ENCODE data around the gene CAPN11. TPM values are rescaled to one million over a fixed set of nuclear protein-coding genes. Genes with fewer than 3 reads are reported as not detected.

The CAPN11 gene
- total RNA-seq, 1 experiment from 2014 or later = not detected

GRCh38 chr6:44146685-44147084 is 11.9 kb upstream of the CAPN11 start:
- Histone ChIP-seq H3K79me2 (ENCODE audit: low read length) (no peaks in the 10 kb centered on the region), H3K36me3 (ENCODE audit: low read depth, low read length) (peaks cover 16% of the 10 kb centered on the region), H3K9ac (ENCODE audit: low read length) (no peak overlapping the region), H3K4me1 (ENCODE audit: insufficient read depth, low read length) (no peaks in the 10 kb centered on the region), H3K27ac (ENCODE audit: low read length) (no peak overlapping the region), H3K9me2 (replicated peaks; ENCODE audit: low read length) (no peaks in the 10 kb centered on the region), H3K9me3 (ENCODE audit: low read length) (no peaks in the 10 kb centered on the region), H3K4me3 (ENCODE audit: low read length) (no peak overlapping the region), H2AFZ (ENCODE audit: low read length) (no peak overlapping the region), H4K20me1 (ENCODE audit: low read length) (no peaks in the 10 kb centered on the region), H3K4me2 (ENCODE audit: low read length) (no peak overlapping the region), H3F3A (ENCODE audit: low read length, unreplicated experiment) (no peaks in the 10 kb centered on the region), H3K27me3 (ENCODE audit: low read length) (no peaks in the 10 kb centered on the region)
- TF ChIP-seq EZH2 (IDR thresholded peaks at IDR 0.05; ENCODE audit: low read length, unreplicated experiment) = no peak
- no peak for TF ChIP-seq CTCF (conservative IDR thresholded peaks at IDR 0.05; ENCODE audit: low read depth, low read length)
- no peak for TF ChIP-seq EZH2phosphoT487 (IDR thresholded peaks at IDR 0.05; ENCODE audit: borderline replicate concordance, low read length)
- ATAC-seq (no peak), DNase-seq (no peak)
- intact Hi-C loops (cut with micrococcal nuclease) = no loop called here
- ChIA-PET POLR2A (ENCODE audit: unreplicated experiment) (no interaction called here), CTCF (no interaction called here)
- no TSS peak for BruUV-seq (replicated peaks)

GRCh38 chr6:44147256-44147655 is 11.4 kb upstream of the CAPN11 start:
- H3K9me2 ChIP-seq (replicated peaks; ENCODE audit: low read length) = no peaks in the 10 kb centered on the region
- no peak overlapping the region for H3K4me2 ChIP-seq (ENCODE audit: low read length)
- no peaks in the 10 kb centered on the region for H3K9me3 ChIP-seq (ENCODE audit: low read length)
- H4K20me1 ChIP-seq (ENCODE audit: low read length) = no peaks in the 10 kb centered on the region
- H3K79me2 ChIP-seq (ENCODE audit: low read length) = no peaks in the 10 kb centered on the region
- no TSS peak for BruUV-seq (replicated peaks)
- H3K36me3 ChIP-seq (ENCODE audit: low read depth, low read length) = peaks cover 16% of the 10 kb centered on the region
- no peaks in the 10 kb centered on the region for H3K27me3 ChIP-seq (ENCODE audit: low read length)
- no peak overlapping the region for H3K4me3 ChIP-seq (ENCODE audit: low read length)
- no peak overlapping the region for H3K27ac ChIP-seq (ENCODE audit: low read length)
- ChIA-PET POLR2A (ENCODE audit: unreplicated experiment) (no interaction called here), CTCF (no interaction called here)
- no peaks in the 10 kb centered on the region for H3K4me1 ChIP-seq (ENCODE audit: insufficient read depth, low read length)
- H3K9ac ChIP-seq (ENCODE audit: low read length) = no peak overlapping the region
- TF ChIP-seq EZH2phosphoT487 (IDR thresholded peaks at IDR 0.05; ENCODE audit: borderline replicate concordance, low read length) (no peak), CTCF (conservative IDR thresholded peaks at IDR 0.05; ENCODE audit: low read depth, low read length) (no peak), EZH2 (IDR thresholded peaks at IDR 0.05; ENCODE audit: low read length, unreplicated experiment) (no peak)
- intact Hi-C loops (cut with micrococcal nuclease) = no loop called here
- no peak overlapping the region for H2AFZ ChIP-seq (ENCODE audit: low read length)
- H3F3A ChIP-seq (ENCODE audit: low read length, unreplicated experiment) = no peaks in the 10 kb centered on the region
- no peak for ATAC-seq
- no peak for DNase-seq

- H3K36me3 ChIP-seq (ENCODE audit: low read depth, low read length) = peaks cover 12% of the 10 kb centered on the region
- CTCF ChIA-PET = no interaction called here
Observed at GRCh38 chr6:44148306-44148705, 10.3 kb upstream of the CAPN11 start.

More at GRCh38 chr6:44148306-44148705, 10.3 kb upstream of the CAPN11 start:
- Histone ChIP-seq H4K20me1 (ENCODE audit: low read length) (no peaks in the 10 kb centered on the region), H3K4me2 (ENCODE audit: low read length) (no peak overlapping the region), H3K27ac (ENCODE audit: low read length) (no peak overlapping the region), H3K9me3 (ENCODE audit: low read length) (no peaks in the 10 kb centered on the region), H3K79me2 (ENCODE audit: low read length) (no peaks in the 10 kb centered on the region), H2AFZ (ENCODE audit: low read length) (no peak overlapping the region), H3K9me2 (replicated peaks; ENCODE audit: low read length) (no peaks in the 10 kb centered on the region), H3K4me1 (ENCODE audit: insufficient read depth, low read length) (no peaks in the 10 kb centered on the region), H3K9ac (ENCODE audit: low read length) (no peak overlapping the region), H3K27me3 (ENCODE audit: low read length) (no peaks in the 10 kb centered on the region), H3K4me3 (ENCODE audit: low read length) (no peak overlapping the region), H3F3A (ENCODE audit: low read length, unreplicated experiment) (no peaks in the 10 kb centered on the region)
- POLR2A ChIA-PET (ENCODE audit: unreplicated experiment) = no interaction called here
- intact Hi-C loops (cut with micrococcal nuclease) = no loop called here
- TF ChIP-seq CTCF (conservative IDR thresholded peaks at IDR 0.05; ENCODE audit: low read depth, low read length) (no peak), EZH2phosphoT487 (IDR thresholded peaks at IDR 0.05; ENCODE audit: borderline replicate concordance, low read length) (no peak)
- no peak for ATAC-seq
- no peak for DNase-seq
- no TSS peak for BruUV-seq (replicated peaks)
